ENCODE data around the gene EFNA4. TPM values are rescaled to one million over a fixed set of nuclear protein-coding genes. Genes with fewer than 3 reads are reported as not detected.

EFNA4 gene
- total RNA-seq, 1 experiment from 2014 or later = 22.7 TPM

DNA sequence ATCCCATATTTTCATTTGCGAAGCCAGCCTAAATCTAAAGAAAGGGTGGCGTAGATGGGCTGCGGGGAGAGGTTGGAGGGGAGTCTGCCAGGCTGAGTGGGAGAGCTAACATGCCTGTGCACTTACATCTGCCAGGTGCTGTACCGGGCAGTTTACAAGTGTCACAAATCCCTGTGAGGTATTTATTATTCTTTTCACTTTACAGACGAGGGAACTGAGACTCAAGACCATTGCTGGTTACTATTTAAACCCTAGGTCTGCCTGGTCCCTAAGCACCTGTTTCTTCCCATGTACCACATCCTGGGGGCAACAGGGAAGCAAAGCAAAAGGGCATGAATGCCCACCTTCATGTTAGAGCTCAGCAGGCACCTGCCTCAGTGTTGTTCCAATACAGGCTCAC, 44.8 kb downstream of the EFNA4 start (continued):
- no peak for TF ChIP-seq NR1H2 (CRISPR knock-in tag; IDR thresholded peaks at IDR 0.05)
- TF ChIP-seq, protein P1, sequence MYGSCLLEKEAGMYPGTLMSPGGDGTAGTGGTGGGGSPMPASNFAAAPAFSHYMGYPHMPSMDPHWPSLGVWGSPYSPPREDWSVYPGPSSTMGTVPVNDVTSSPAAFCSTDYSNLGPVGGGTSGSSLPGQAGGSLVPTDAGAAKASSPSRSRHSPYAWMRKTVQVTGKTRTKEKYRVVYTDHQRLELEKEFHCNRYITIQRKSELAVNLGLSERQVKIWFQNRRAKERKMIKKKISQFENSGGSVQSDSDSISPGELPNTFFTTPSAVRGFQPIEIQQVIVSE (CRISPR knock-in tag; IDR thresholded peaks at IDR 0.05; ENCODE audit: borderline replicate concordance) = no peak
- TF ChIP-seq GTF2I (CRISPR knock-in tag; conservative IDR thresholded peaks at IDR 0.05) = no peak
- no peak for TF ChIP-seq TP53 (CRISPR knock-in tag; IDR thresholded peaks at IDR 0.05)
- TF ChIP-seq ZNF396 (CRISPR knock-in tag; IDR thresholded peaks at IDR 0.05; ENCODE audit: borderline replicate concordance) = no peak
- TF ChIP-seq, protein P2, sequence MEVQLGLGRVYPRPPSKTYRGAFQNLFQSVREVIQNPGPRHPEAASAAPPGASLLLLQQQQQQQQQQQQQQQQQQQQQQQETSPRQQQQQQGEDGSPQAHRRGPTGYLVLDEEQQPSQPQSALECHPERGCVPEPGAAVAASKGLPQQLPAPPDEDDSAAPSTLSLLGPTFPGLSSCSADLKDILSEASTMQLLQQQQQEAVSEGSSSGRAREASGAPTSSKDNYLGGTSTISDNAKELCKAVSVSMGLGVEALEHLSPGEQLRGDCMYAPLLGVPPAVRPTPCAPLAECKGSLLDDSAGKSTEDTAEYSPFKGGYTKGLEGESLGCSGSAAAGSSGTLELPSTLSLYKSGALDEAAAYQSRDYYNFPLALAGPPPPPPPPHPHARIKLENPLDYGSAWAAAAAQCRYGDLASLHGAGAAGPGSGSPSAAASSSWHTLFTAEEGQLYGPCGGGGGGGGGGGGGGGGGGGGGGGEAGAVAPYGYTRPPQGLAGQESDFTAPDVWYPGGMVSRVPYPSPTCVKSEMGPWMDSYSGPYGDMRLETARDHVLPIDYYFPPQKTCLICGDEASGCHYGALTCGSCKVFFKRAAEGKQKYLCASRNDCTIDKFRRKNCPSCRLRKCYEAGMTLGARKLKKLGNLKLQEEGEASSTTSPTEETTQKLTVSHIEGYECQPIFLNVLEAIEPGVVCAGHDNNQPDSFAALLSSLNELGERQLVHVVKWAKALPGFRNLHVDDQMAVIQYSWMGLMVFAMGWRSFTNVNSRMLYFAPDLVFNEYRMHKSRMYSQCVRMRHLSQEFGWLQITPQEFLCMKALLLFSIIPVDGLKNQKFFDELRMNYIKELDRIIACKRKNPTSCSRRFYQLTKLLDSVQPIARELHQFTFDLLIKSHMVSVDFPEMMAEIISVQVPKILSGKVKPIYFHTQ (CRISPR knock-in tag; IDR thresholded peaks at IDR 0.05) = no peak
- no peak for TF ChIP-seq GRHL2 (CRISPR knock-in tag; IDR thresholded peaks at IDR 0.05; ENCODE audit: insufficient replicate concordance, severe bottlenecking)
- TF ChIP-seq, protein P3, sequence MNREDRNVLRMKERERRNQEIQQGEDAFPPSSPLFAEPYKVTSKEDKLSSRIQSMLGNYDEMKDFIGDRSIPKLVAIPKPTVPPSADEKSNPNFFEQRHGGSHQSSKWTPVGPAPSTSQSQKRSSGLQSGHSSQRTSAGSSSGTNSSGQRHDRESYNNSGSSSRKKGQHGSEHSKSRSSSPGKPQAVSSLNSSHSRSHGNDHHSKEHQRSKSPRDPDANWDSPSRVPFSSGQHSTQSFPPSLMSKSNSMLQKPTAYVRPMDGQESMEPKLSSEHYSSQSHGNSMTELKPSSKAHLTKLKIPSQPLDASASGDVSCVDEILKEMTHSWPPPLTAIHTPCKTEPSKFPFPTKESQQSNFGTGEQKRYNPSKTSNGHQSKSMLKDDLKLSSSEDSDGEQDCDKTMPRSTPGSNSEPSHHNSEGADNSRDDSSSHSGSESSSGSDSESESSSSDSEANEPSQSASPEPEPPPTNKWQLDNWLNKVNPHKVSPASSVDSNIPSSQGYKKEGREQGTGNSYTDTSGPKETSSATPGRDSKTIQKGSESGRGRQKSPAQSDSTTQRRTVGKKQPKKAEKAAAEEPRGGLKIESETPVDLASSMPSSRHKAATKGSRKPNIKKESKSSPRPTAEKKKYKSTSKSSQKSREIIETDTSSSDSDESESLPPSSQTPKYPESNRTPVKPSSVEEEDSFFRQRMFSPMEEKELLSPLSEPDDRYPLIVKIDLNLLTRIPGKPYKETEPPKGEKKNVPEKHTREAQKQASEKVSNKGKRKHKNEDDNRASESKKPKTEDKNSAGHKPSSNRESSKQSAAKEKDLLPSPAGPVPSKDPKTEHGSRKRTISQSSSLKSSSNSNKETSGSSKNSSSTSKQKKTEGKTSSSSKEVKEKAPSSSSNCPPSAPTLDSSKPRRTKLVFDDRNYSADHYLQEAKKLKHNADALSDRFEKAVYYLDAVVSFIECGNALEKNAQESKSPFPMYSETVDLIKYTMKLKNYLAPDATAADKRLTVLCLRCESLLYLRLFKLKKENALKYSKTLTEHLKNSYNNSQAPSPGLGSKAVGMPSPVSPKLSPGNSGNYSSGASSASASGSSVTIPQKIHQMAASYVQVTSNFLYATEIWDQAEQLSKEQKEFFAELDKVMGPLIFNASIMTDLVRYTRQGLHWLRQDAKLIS (CRISPR knock-in tag; IDR thresholded peaks at IDR 0.05; ENCODE audit: borderline replicate concordance) = no peak
- TF ChIP-seq ZNF317 (CRISPR knock-in tag; IDR thresholded peaks at IDR 0.05; ENCODE audit: borderline replicate concordance, low read depth) = no peak
- TF ChIP-seq, protein P4, sequence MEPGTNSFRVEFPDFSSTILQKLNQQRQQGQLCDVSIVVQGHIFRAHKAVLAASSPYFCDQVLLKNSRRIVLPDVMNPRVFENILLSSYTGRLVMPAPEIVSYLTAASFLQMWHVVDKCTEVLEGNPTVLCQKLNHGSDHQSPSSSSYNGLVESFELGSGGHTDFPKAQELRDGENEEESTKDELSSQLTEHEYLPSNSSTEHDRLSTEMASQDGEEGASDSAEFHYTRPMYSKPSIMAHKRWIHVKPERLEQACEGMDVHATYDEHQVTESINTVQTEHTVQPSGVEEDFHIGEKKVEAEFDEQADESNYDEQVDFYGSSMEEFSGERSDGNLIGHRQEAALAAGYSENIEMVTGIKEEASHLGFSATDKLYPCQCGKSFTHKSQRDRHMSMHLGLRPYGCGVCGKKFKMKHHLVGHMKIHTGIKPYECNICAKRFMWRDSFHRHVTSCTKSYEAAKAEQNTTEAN (CRISPR knock-in tag; IDR thresholded peaks at IDR 0.05) = no peak

DNA sequence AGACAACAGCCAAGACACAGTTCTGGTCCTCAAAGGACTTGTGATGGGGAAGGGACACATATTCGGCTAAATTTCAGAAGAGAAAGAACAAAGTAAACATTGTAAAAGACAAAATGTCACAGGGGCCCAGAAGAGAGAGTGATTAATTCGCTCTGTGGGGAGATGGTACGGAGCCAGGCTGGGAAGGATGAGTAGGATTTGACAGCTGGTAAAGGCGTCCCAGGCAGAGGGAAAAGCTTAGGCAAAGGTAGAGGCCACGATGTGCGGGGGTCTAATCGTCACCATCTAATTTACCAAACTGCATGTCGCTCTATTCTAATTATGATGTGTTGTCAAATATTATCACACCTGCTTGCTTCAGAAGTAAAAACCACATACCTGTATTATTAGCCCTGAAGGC, 46.8 kb downstream of the EFNA4 start:
- peaks cover 4% of the 10 kb centered on the region; the same call in 1 of the 2 replicates for H3K4me1 Mint-ChIP-seq
- POLR2A ChIA-PET = no interaction called here
- H3K4me3 Mint-ChIP-seq = no peak overlapping the region
- H3K36me3 Mint-ChIP-seq = no peaks in the 10 kb centered on the region
- DNase-seq (ENCODE audit: low spot score) (no peak), ATAC-seq (no peak)
- no peak overlapping the region for H3K27ac Mint-ChIP-seq
- no peaks in the 10 kb centered on the region for H3K9me3 Mint-ChIP-seq
- H3K27me3 Mint-ChIP-seq (ENCODE audit: low read depth) = peaks cover 7% of the 10 kb centered on the region
- CTCF ChIA-PET = interaction anchor here (1.0 kb wide), 1 partner anchor 57 kb away, joined by 5 read pairs; no protein-coding TSS in a partner anchor
- TF ChIP-seq, protein P5, sequence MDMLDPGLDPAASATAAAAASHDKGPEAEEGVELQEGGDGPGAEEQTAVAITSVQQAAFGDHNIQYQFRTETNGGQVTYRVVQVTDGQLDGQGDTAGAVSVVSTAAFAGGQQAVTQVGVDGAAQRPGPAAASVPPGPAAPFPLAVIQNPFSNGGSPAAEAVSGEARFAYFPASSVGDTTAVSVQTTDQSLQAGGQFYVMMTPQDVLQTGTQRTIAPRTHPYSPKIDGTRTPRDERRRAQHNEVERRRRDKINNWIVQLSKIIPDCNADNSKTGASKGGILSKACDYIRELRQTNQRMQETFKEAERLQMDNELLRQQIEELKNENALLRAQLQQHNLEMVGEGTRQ (CRISPR knock-in tag; IDR thresholded peaks at IDR 0.05) = no peak
- TF ChIP-seq GRHL2 (CRISPR knock-in tag; IDR thresholded peaks at IDR 0.05; ENCODE audit: insufficient replicate concordance, severe bottlenecking) (no peak), ETV6 (CRISPR knock-in tag; IDR thresholded peaks at IDR 0.05) (no peak), ZNF138 (CRISPR knock-in tag; conservative IDR thresholded peaks at IDR 0.05) (no peak), FOXJ3 (CRISPR knock-in tag; IDR thresholded peaks at IDR 0.05; ENCODE audit: borderline replicate concordance) (no peak), ZNF232 (CRISPR knock-in tag; IDR thresholded peaks at IDR 0.05) (no peak), ZNF416 (CRISPR knock-in tag; IDR thresholded peaks at IDR 0.05) (no peak), ELF4 (CRISPR knock-in tag; IDR thresholded peaks at IDR 0.05; ENCODE audit: low read depth) (no peak)
- TF ChIP-seq, protein P6, sequence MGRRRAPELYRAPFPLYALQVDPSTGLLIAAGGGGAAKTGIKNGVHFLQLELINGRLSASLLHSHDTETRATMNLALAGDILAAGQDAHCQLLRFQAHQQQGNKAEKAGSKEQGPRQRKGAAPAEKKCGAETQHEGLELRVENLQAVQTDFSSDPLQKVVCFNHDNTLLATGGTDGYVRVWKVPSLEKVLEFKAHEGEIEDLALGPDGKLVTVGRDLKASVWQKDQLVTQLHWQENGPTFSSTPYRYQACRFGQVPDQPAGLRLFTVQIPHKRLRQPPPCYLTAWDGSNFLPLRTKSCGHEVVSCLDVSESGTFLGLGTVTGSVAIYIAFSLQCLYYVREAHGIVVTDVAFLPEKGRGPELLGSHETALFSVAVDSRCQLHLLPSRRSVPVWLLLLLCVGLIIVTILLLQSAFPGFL (CRISPR knock-in tag; IDR thresholded peaks at IDR 0.05; ENCODE audit: borderline replicate concordance) = no peak
- TF ChIP-seq, protein P7, sequence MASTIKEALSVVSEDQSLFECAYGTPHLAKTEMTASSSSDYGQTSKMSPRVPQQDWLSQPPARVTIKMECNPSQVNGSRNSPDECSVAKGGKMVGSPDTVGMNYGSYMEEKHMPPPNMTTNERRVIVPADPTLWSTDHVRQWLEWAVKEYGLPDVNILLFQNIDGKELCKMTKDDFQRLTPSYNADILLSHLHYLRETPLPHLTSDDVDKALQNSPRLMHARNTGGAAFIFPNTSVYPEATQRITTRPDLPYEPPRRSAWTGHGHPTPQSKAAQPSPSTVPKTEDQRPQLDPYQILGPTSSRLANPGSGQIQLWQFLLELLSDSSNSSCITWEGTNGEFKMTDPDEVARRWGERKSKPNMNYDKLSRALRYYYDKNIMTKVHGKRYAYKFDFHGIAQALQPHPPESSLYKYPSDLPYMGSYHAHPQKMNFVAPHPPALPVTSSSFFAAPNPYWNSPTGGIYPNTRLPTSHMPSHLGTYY (CRISPR knock-in tag; IDR thresholded peaks at IDR 0.05) = no peak
- TF ChIP-seq, protein P1 (CRISPR knock-in tag; IDR thresholded peaks at IDR 0.05; ENCODE audit: borderline replicate concordance) = no peak

Data from WTC11 (cell line).